Activated CD4-positive, alpha-beta T cell treated with anti-CD3 and anti-CD28 coated beads, Interleukin-2, amount 50 U/mL, for 16 hours (primary cell): ENCODE data around the gene HEY2.
"Not testable (repeated sequence)": the region's sequence is repeated elsewhere in the genome, so short reads cannot be mapped to it uniquely, and the experiment has no call there.

Experiments
- DNase-seq: peaks from one replicate; pipeline ENCODE4 v3.0.0-alpha.2; 2020

HEY2 gene

GRCh38 chr6:125773387-125774341, 24.2 kb downstream of the HEY2 start:
- no peak for DNase-seq

- not testable (repeated sequence) for DNase-seq
Observed at GRCh38 chr6:125776107-125776826, 26.8 kb downstream of the HEY2 start.

GRCh38 chr6:125779924-125780539, 30.6 kb downstream of the HEY2 start:
- peak; percentile 94 for DNase-seq

GRCh38 chr6:125780540-125781313, 31.3 kb downstream of the HEY2 start:
- peak; percentile 82 for DNase-seq

GRCh38 chr6:125781314-125781868, 32.0 kb downstream of the HEY2 start:
- DNase-seq: no peak

- no peak for DNase-seq
Observed at GRCh38 chr6:125784365-125784764, 34.9 kb downstream of the HEY2 start.

GRCh38 chr6:125787791-125788190, 38.4 kb downstream of the HEY2 start:
- no peak for DNase-seq

GRCh38 chr6:125789167-125789566, 39.7 kb downstream of the HEY2 start:
- DNase-seq: no peak

- peak; percentile 49 for DNase-seq
Observed at GRCh38 chr6:125789576-125790357, 40.3 kb downstream of the HEY2 start.

GRCh38 chr6:125790358-125791150, 41.1 kb downstream of the HEY2 start, which contains the start of gene NCOA7:
Gene NCOA7, plus strand, starts transcription at chr6:125790960. Its CDS starts 24,395 bp downstream, at chr6:125815355.
- peak; percentile 82 for DNase-seq

- peak; percentile 66 for DNase-seq
Observed at GRCh38 chr6:125791151-125791819, 41.9 kb downstream of the HEY2 start.

GRCh38 chr6:125791820-125792165, 42.4 kb downstream of the HEY2 start:
- DNase-seq: no peak

GRCh38 chr6:125792172-125792571, 42.7 kb downstream of the HEY2 start:
- no peak for DNase-seq

- DNase-seq: no peak
Observed at GRCh38 chr6:125792680-125793079, 43.2 kb downstream of the HEY2 start.

GRCh38 chr6:125793280-125793679, 43.8 kb downstream of the HEY2 start:
- no peak for DNase-seq

GRCh38 chr6:125793863-125794262, 44.4 kb downstream of the HEY2 start:
- peak; percentile 46 for DNase-seq

- no peak for DNase-seq
Observed at GRCh38 chr6:125794342-125795137, 45.1 kb downstream of the HEY2 start.

- no peak for DNase-seq
Observed at GRCh38 chr6:125795301-125795700, 45.9 kb downstream of the HEY2 start.
